HG03039 (cell line): ENCODE results near the gene FCGBP.
"Not testable (repeated sequence)": the region's sequence is repeated elsewhere in the genome, so short reads cannot be mapped to it uniquely, and the experiment has no call there.

Experiments
- ATAC-seq: cut with Tn5 transposase; IDR thresholded peaks from one replicate; pipeline ENCODE4 v1.9.1; 2021; ENCODE audit warnings: mild to moderate bottlenecking, moderate library complexity; ENCODE audit not compliant: unreplicated experiment

The FCGBP gene

GRCh38 chr19:39919976-39920375 lies 14.5 kb downstream of the FCGBP start:
- ATAC-seq = no peak

GRCh38 chr19:39918183-39918651 lies 16.2 kb downstream of the FCGBP start:
- no peak for ATAC-seq

- ATAC-seq = no peak
Observed at GRCh38 chr19:39917561-39918182, 16.8 kb downstream of the FCGBP start.

GRCh38 chr19:39916851-39917396 lies 17.5 kb downstream of the FCGBP start:
- no peak for ATAC-seq

- no peak for ATAC-seq
Observed at GRCh38 chr19:39916236-39916635, 18.2 kb downstream of the FCGBP start.

GRCh38 chr19:39915848-39916215 lies 18.6 kb downstream of the FCGBP start:
- no peak for ATAC-seq

GRCh38 chr19:39915101-39915847 lies 19.2 kb downstream of the FCGBP start:
- ATAC-seq = no peak

GRCh38 chr19:39913682-39914333 lies 20.6 kb downstream of the FCGBP start:
- ATAC-seq = no peak

- no peak for ATAC-seq
Observed at GRCh38 chr19:39908803-39909202, 25.6 kb downstream of the FCGBP start.

GRCh38 chr19:39906820-39907611 lies 27.4 kb downstream of the FCGBP start:
- ATAC-seq = no peak

GRCh38 chr19:39906283-39906682 lies 28.2 kb downstream of the FCGBP start:
- ATAC-seq = no peak

GRCh38 chr19:39903486-39904091 lies 30.8 kb downstream of the FCGBP start:
- not testable (repeated sequence) for ATAC-seq

- not testable (repeated sequence) for ATAC-seq
Observed at GRCh38 chr19:39902326-39902725, 32.1 kb downstream of the FCGBP start.

- not testable (repeated sequence) for ATAC-seq
Observed at GRCh38 chr19:39901681-39902080, 32.8 kb downstream of the FCGBP start.

- not testable (repeated sequence) for ATAC-seq
Observed at GRCh38 chr19:39898858-39899257, 35.6 kb downstream of the FCGBP start.

- not testable (repeated sequence) for ATAC-seq
Observed at GRCh38 chr19:39897511-39898245, 36.8 kb downstream of the FCGBP start.

- not testable (repeated sequence) for ATAC-seq
Observed at GRCh38 chr19:39895096-39895495, 39.3 kb downstream of the FCGBP start.

- not testable (repeated sequence) for ATAC-seq
Observed at GRCh38 chr19:39894236-39894606, 40.2 kb downstream of the FCGBP start.

- not testable (repeated sequence) for ATAC-seq
Observed at GRCh38 chr19:39893366-39894235, 40.8 kb downstream of the FCGBP start.
